NB4 (cell line): ENCODE results near the gene PUSL1.

Experiments used
- MYC ChIP-seq: IDR thresholded peaks from 2 replicates; pipeline ENCODE4 v1.6.1; 2011; ENCODE audit warnings: low read depth, low read length
- POLR2A ChIP-seq: IDR thresholded peaks from 2 replicates; pipeline ENCODE4 v1.6.1; 2011; ENCODE audit warnings: mild to moderate bottlenecking; ENCODE audit not compliant: insufficient read length; ENCODE audit errors: extremely low read depth
- TF ChIP-seq, protein P1 (sequence below): IDR thresholded peaks from one replicate; pipeline ENCODE4 v1.5.1; 2012; ENCODE audit warnings: low read depth, low read length

DNA sequence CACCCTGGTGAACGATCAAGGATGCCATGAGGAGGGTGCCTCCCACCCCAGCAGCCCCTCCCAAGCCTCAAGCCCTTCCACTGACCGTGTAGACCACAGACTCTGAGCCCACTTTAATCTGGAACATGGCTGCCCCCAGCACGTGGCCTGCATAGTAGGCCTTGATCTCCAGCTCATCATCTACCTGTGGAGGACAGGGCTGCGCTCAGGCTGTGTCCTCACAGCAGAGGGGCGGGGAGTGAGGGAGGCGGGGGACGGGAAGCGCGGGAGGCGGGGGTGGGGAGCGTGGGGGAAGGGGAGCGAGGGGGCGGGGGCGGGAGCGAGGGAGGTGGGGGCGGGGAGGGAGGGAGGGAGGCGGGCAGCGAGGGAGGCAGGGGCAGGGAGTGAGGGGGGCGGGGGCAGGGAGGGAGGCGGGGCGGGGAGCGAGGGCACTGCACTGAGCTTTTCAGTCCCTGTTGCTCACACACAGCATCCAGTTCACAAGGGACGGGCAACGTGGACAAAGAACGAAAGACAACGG lies 7.1 kb downstream of the PUSL1 start:
- TF ChIP-seq, protein P1, sequence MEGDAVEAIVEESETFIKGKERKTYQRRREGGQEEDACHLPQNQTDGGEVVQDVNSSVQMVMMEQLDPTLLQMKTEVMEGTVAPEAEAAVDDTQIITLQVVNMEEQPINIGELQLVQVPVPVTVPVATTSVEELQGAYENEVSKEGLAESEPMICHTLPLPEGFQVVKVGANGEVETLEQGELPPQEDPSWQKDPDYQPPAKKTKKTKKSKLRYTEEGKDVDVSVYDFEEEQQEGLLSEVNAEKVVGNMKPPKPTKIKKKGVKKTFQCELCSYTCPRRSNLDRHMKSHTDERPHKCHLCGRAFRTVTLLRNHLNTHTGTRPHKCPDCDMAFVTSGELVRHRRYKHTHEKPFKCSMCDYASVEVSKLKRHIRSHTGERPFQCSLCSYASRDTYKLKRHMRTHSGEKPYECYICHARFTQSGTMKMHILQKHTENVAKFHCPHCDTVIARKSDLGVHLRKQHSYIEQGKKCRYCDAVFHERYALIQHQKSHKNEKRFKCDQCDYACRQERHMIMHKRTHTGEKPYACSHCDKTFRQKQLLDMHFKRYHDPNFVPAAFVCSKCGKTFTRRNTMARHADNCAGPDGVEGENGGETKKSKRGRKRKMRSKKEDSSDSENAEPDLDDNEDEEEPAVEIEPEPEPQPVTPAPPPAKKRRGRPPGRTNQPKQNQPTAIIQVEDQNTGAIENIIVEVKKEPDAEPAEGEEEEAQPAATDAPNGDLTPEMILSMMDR: no peak
- no peak for TF ChIP-seq MYC
- TF ChIP-seq POLR2A: no peak
